H9 (cell line): ENCODE data around the gene TUT4. TPM values are rescaled to one million over a fixed set of nuclear protein-coding genes. Genes with fewer than 3 reads are reported as not detected.

Experiments
- DNase-seq: peaks from one replicate; pipeline ENCODE4 v3.0.0-alpha.2; 2017
- H2AFZ ChIP-seq: one replicate; pipeline ENCODE4 v1.6.1; 2013; ENCODE audit warnings: mild to moderate bottlenecking, low read length, control low read depth, moderate library complexity
- H2AK5ac ChIP-seq: 2 replicates; pipeline ENCODE4 v1.6.1; 2013; ENCODE audit warnings: low read length, control low read depth, mixed read lengths; ENCODE audit not compliant: insufficient read length
- H2BK120ac ChIP-seq: one replicate; pipeline ENCODE4 v1.6.1; 2013; ENCODE audit warnings: low read depth, mild to moderate bottlenecking, low read length, control low read depth, inconsistent platforms; ENCODE audit not compliant: poor library complexity, severe bottlenecking
- H2BK12ac ChIP-seq: 2 replicates; pipeline ENCODE4 v1.6.1; 2013; ENCODE audit warnings: low read length, control low read depth, mixed read lengths, low read depth; ENCODE audit not compliant: insufficient read length
- H2BK15ac ChIP-seq: 2 replicates; pipeline ENCODE4 v1.6.1; 2013; ENCODE audit warnings: low read depth, low read length, control low read depth
- H2BK20ac ChIP-seq: one replicate; pipeline ENCODE4 v1.6.1; 2013; ENCODE audit warnings: low read depth, mild to moderate bottlenecking, low read length, control low read depth, inconsistent platforms; ENCODE audit not compliant: poor library complexity, severe bottlenecking
- H2BK5ac ChIP-seq: 2 replicates; pipeline ENCODE4 v1.6.1; 2013; ENCODE audit warnings: low read length, control low read depth, mixed read lengths; ENCODE audit not compliant: insufficient read length
- H3K14ac ChIP-seq: 2 replicates; pipeline ENCODE4 v1.6.1; 2013; ENCODE audit warnings: low read length, control low read depth; ENCODE audit not compliant: insufficient read depth
- H3K18ac ChIP-seq: 2 replicates; pipeline ENCODE4 v1.6.1; 2013; ENCODE audit warnings: low read depth, mild to moderate bottlenecking, mixed read lengths, low read length, control low read depth; ENCODE audit not compliant: insufficient read length
- H3K23ac ChIP-seq: 2 replicates; pipeline ENCODE4 v1.6.1; 2013; ENCODE audit warnings: low read length, control low read depth, mixed read lengths, low read depth; ENCODE audit not compliant: insufficient read length
- H3K23me2 ChIP-seq: 2 replicates; pipeline ENCODE4 v1.6.1; 2013; ENCODE audit warnings: low read depth, mild to moderate bottlenecking, mixed read lengths, low read length, control low read depth; ENCODE audit not compliant: insufficient read length, poor library complexity, severe bottlenecking
- H3K27ac ChIP-seq: 2 replicates; pipeline ENCODE4 v1.5.1; 2013; ENCODE audit warnings: low read length, control low read depth, mixed read lengths, low read depth; ENCODE audit not compliant: insufficient read length
- H3K27me3 ChIP-seq: 2 replicates; pipeline ENCODE4 v1.6.1; 2013; ENCODE audit warnings: low read length, control low read depth, inconsistent platforms; ENCODE audit not compliant: insufficient read depth
- H3K4ac ChIP-seq: 2 replicates; pipeline ENCODE4 v1.6.1; 2013; ENCODE audit warnings: low read depth, mild to moderate bottlenecking, control low read depth, inconsistent platforms, low read length, moderate library complexity
- H3K4me1 ChIP-seq: 2 replicates; pipeline ENCODE4 v1.6.1; 2013; ENCODE audit warnings: low read length, control low read depth, inconsistent platforms; ENCODE audit not compliant: insufficient read depth
- H3K4me2 ChIP-seq: 2 replicates; pipeline ENCODE4 v1.6.1; 2013; ENCODE audit warnings: low read length, control low read depth, mixed read lengths; ENCODE audit not compliant: insufficient read length, insufficient read depth
- H3K56ac ChIP-seq: 2 replicates; pipeline ENCODE4 v1.6.1; 2013; ENCODE audit warnings: low read depth, mild to moderate bottlenecking, mixed read lengths, low read length, control low read depth; ENCODE audit not compliant: insufficient read length
- H3K79me1 ChIP-seq: 2 replicates; pipeline ENCODE4 v1.6.1; 2013; ENCODE audit warnings: low read depth, mild to moderate bottlenecking, moderate library complexity, low read length, control low read depth, inconsistent platforms; ENCODE audit not compliant: insufficient read depth, poor library complexity, severe bottlenecking
- H3K79me2 ChIP-seq: 2 replicates; pipeline ENCODE4 v1.6.1; 2013; ENCODE audit warnings: low read length, control low read depth, inconsistent platforms; ENCODE audit not compliant: insufficient read depth
- H3K9ac ChIP-seq: 2 replicates; pipeline ENCODE4 v1.6.1; 2013; ENCODE audit warnings: low read length, control low read depth, mixed read lengths; ENCODE audit not compliant: insufficient read length; ENCODE audit errors: extremely low read depth
- H3K9me3 ChIP-seq: one replicate; pipeline ENCODE4 v1.6.1; 2013; ENCODE audit warnings: low read depth, low read length, inconsistent platforms; ENCODE audit not compliant: control insufficient read depth
- H3T11ph ChIP-seq: one replicate; pipeline ENCODE4 v1.6.1; 2013; ENCODE audit warnings: mild to moderate bottlenecking, low read length, control low read depth, inconsistent platforms
- H4K20me1 ChIP-seq: one replicate; pipeline ENCODE4 v1.6.1; 2013; ENCODE audit not compliant: control insufficient read depth, insufficient read length, insufficient read depth
- H4K5ac ChIP-seq: 2 replicates; pipeline ENCODE4 v1.6.1; 2013; ENCODE audit warnings: low read depth, mild to moderate bottlenecking, mixed read lengths, low read length, control low read depth; ENCODE audit not compliant: insufficient read length
- H4K8ac ChIP-seq: replicated peaks from 2 replicates; pipeline ENCODE4 v1.6.1; 2013; ENCODE audit warnings: low read length, control low read depth, mixed read lengths, low read depth; ENCODE audit not compliant: insufficient read length
- H4K91ac ChIP-seq: 2 replicates; pipeline ENCODE4 v1.6.1; 2013; ENCODE audit warnings: low read depth, mild to moderate bottlenecking, moderate library complexity, mixed read lengths, low read length, control low read depth; ENCODE audit not compliant: insufficient read length
- H3K27ac Mint-ChIP-seq, 3 experiments: 2 replicates in 2 of 3; 3 replicates in 1 of 3; pipeline ENCODE4 v1.8.0; 2020 to 2021; ENCODE audit warnings: mixed read lengths in 3 of 3, mild to moderate bottlenecking in 1 of 3, moderate library complexity in 1 of 3
- H3K27me3 Mint-ChIP-seq: 2 replicates; pipeline ENCODE4 v1.8.0; 2021; ENCODE audit warnings: low read depth, mild to moderate bottlenecking, moderate library complexity, mixed read lengths
- H3K36me3 Mint-ChIP-seq, 3 experiments: 2 replicates in 2 of 3; 3 replicates in 1 of 3; pipeline ENCODE4 v1.8.0; 2020 to 2021; ENCODE audit warnings: low read depth in 3 of 3, mixed read lengths in 3 of 3; ENCODE audit not compliant: insufficient read depth in 1 of 3
- H3K4me1 Mint-ChIP-seq, 2 experiments: 2 replicates each; pipeline ENCODE4 v1.8.0; 2020; ENCODE audit warnings: mixed read lengths in 2 of 2
- H3K4me3 Mint-ChIP-seq, 2 experiments: 2 replicates in 1 of 2; 3 replicates in 1 of 2; pipeline ENCODE4 v1.8.0; 2020 to 2021; ENCODE audit warnings: mild to moderate bottlenecking in 2 of 2, mixed read lengths in 2 of 2, moderate library complexity in 1 of 2
- H3K9me3 Mint-ChIP-seq, 2 experiments: 2 replicates in 1 of 2; 3 replicates in 1 of 2; pipeline ENCODE4 v1.8.0; 2020; ENCODE audit warnings: mild to moderate bottlenecking in 2 of 2, mixed read lengths in 2 of 2, moderate library complexity in 1 of 2
- CTCF ChIP-seq: fragments of 200-600 bp; sonication (generic); conservative IDR thresholded peaks from 3 replicates; pipeline ENCODE4 v1.8.0; 2021; ENCODE audit warnings: antibody characterized with exemption, mild to moderate bottlenecking
- WGBS: extraction: QIAGEN DNeasy Blood & Tissue Kit; methylation state at CpG from one replicate; pipeline ENCODE4 v1.1.7; 2013; ENCODE audit warnings: missing lambda C conversion rate, low lambda C conversion rate, mixed read lengths; ENCODE audit not compliant: insufficient read length; ENCODE audit errors: extremely low coverage; 5-methylcytosine and 5-hydroxymethylcytosine counted together
- total RNA-seq: library from RNA; stranded (reverse); gene quantifications from 2 replicates; pipeline ENCODE4 v1.2.1, GENCODE V29; 2021

TUT4 gene
- total RNA-seq, 1 experiment from 2014 or later, result 59.3 TPM

DNA sequence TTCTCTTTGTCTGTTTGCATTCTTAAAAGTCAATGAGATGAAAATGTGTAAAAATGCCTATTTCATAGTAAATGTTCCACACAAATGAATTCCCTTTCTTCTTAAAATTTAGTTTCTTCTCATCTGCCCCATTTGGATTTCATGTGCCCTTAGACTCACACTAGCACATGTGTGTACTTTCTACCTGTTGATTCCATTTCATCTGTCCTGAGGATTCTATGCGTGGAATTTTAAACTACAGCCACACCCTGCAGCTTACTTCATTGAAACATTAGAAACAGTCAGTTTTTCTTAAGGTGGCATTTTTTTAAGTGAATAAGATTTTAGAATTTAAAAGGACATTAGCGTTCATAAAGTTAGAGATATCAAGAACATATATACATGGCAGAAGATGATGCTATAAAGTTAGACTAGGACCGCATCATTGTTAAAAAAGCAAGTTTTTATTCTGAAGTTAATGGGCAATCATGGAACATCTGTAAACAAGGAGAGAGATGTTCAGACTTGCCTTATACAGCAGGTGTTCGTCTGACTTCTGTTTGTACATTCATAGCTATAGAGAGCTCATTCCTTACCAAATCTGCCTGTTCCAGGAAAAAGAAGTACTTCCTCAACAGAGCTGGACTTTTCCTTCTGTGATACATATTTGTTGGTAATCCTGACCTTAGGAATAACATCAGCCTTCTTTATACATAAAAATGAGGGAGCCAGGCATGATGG is 3.9 kb upstream of the TUT4 start:
- no peaks in the 10 kb centered on the region for H3K36me3 Mint-ChIP-seq
- H3K27me3 ChIP-seq, result no peaks in the 10 kb centered on the region
- H3K79me1 ChIP-seq, result no peaks in the 10 kb centered on the region
- H3K4me1 Mint-ChIP-seq, result peaks cover 15 to 17% of the 10 kb centered on the region in 2 experiments
- no peak overlapping the region for H3K56ac ChIP-seq
- H3K18ac ChIP-seq, result no peak overlapping the region
- H3K9me3 Mint-ChIP-seq, result peaks cover 2% of the 10 kb centered on the region in 2 experiments; a peak in 1 of 5 replicates
- WGBS, result 100% methylated on average over 1 of the region's 4 CpGs
- H3K4me2 ChIP-seq, result no peak overlapping the region
- H3T11ph ChIP-seq, result no peak overlapping the region
- H3K27me3 Mint-ChIP-seq, result peaks cover 2% of the 10 kb centered on the region; the same call in 1 of the 2 replicates
- no peak for TF ChIP-seq CTCF
- no peak overlapping the region for H2BK120ac ChIP-seq
- no peak overlapping the region for H4K91ac ChIP-seq
- H3K27ac Mint-ChIP-seq, result no peak overlapping the region
- H2BK12ac ChIP-seq, result no peak overlapping the region
- H3K23ac ChIP-seq, result no peak overlapping the region
- H3K27ac ChIP-seq, result no peak overlapping the region
- H4K20me1 ChIP-seq, result no peaks in the 10 kb centered on the region
- no peak overlapping the region for H4K5ac ChIP-seq
- H2AFZ ChIP-seq, result no peak overlapping the region
- no peak overlapping the region for H2BK5ac ChIP-seq
- H3K9ac ChIP-seq, result no peak overlapping the region
- H2AK5ac ChIP-seq, result no peak overlapping the region
- H2BK20ac ChIP-seq, result no peak overlapping the region
- H3K9me3 ChIP-seq, result no peaks in the 10 kb centered on the region
- H3K4me1 ChIP-seq, result peaks cover 5% of the 10 kb centered on the region; the same call in 1 of the 2 replicates
- no peak overlapping the region for H2BK15ac ChIP-seq
- H3K79me2 ChIP-seq, result peaks cover under 1% of the 10 kb centered on the region; the same call in 1 of the 2 replicates
- H3K4me3 Mint-ChIP-seq, result no peak overlapping the region
- peaks cover 7% of the 10 kb centered on the region for H3K23me2 ChIP-seq
- H3K4ac ChIP-seq, result no peak overlapping the region
- H4K8ac ChIP-seq, result no peak overlapping the region
- H3K14ac ChIP-seq, result no peak overlapping the region
- DNase-seq, result no peak
